Erythroblast (primary cell): ENCODE data around the gene MS4A15.

Experiments used
- DNase-seq, 2 experiments: peaks; one replicate each; lab custom pipeline; 2025; lab: John Stamatoyannopoulos, UW
- GATA1 ChIP-seq: IDR thresholded peaks from 2 replicates; pipeline ENCODE4 v1.6.1; 2011; ENCODE audit warnings: low read depth, mild to moderate bottlenecking, control low read depth, low read length, moderate library complexity
- POLR2A ChIP-seq: IDR thresholded peaks from 2 replicates; pipeline ENCODE4 v1.6.1; 2011; ENCODE audit warnings: mild to moderate bottlenecking, low read length

The MS4A15 gene

DNA sequence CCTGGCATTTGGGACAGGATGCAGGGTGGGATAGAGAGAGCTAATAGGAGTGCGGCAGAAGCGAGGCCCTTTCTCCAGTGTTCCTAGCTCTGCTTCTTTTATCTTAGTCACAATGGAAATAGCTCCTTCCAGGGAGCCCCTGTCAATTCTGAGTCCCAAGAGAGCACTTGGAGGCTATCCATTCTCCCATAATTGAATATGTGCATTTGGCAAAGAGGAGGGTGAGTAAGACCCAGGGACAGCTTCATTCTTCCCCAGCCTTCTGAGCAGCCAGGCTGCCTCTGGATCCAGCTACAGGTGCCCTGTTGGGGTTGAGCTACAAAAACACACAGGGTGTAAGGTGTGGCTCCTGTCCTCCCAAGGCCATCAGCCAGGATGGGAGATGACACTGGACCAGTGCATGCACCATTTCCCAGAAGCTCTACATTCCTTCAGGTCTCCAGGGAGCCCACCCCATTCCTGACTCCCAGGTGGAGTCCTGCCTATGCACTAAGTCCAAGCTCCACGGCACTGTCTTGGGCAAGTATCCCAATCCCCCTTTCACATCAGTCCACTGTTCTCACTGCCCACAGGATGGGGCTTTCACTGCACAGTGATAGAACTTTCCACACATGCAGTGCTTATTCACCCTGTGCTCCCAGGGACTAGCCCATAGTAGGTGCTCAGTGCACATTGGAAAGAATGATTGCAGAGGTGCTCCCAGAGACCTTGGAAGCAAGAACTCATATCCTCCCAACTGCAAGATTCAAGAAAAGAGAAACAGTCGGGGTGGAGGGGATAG, 34.7 kb downstream of the MS4A15 start:
- no peak for TF ChIP-seq POLR2A
- no peak for TF ChIP-seq GATA1
- DNase-seq, result no peak

DNA sequence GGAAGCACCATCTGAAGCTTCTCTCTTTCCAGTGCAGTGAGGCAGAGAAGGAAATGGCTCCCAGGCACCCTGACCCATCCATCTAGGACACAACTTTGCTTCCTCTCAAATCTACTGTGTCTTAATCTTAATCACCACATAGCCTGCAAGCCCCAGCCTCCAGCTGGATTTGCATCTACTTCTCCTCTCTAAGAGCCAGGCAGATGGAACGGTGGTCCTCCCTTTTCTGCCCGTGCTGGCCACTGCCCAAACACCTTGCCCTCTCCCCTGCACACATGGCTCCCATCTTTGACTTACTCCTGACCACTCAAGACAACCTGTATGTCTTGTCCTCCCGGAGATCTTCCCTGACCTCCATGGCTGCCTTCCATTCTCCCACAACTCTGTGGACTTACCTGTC, 35.9 kb downstream of the MS4A15 start:
- DNase-seq, result no peak
- TF ChIP-seq POLR2A (no peak), GATA1 (no peak)

DNA sequence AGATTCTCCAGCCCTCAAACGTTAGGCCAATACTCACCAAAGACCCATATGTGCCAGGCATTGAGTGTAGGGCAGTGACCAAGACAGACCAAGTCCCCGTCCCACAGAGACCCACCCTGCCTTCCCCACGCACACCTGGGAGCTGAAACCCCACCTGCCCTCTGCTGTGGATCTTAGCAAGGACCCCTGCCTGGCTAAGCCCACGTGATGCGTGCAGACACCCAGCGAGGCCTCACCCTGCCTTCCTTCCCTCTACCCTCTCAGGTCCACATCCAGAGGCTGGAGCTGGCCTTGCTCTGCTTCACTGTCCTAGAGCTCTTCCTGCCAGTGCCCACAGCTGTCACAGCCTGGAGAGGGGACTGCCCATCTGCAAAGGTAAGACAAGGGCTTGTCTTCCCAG, 38.6 kb downstream of the MS4A15 start:
- no peak for TF ChIP-seq GATA1
- no peak for TF ChIP-seq POLR2A
- no peak for DNase-seq

DNA sequence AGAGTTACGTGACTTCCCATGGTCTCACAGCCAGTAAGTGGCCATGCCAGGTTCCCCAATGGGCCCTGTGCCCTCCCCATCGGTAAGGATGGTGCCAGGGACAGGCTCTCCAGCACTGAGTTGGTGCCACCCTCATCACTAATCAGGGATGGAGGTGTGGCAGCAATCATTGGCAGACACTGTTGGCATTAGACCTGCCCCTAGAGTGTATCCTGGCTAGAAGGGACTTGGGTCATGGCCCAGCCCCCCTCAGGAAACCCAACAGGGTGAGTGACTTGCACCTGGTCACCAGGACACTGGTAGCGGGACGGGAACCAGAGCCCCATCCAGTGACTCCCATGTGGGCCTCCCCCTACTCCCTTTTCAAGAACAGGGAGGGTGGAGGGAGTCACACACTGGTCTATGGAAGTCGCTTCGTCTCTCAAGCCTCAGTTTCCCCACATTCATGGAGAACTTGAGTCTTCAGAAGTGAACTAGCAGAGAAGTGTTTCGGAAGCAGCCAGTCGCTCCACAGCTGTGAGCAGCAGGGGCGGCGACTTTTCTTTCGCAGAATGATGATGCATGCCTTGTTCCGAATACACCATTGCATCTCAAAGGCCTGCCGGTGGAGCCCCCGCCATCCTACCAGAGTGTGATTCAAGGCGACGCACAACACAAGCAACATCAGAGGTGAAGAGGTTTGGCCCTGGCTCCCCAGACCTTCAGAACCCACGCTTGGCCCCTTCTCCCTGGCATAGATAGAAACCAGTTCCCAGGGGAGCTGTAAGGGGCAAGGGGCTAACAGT, 41.4 kb downstream of the MS4A15 start:
- TF ChIP-seq POLR2A (no peak), GATA1 (no peak)
- no peak for DNase-seq

DNA sequence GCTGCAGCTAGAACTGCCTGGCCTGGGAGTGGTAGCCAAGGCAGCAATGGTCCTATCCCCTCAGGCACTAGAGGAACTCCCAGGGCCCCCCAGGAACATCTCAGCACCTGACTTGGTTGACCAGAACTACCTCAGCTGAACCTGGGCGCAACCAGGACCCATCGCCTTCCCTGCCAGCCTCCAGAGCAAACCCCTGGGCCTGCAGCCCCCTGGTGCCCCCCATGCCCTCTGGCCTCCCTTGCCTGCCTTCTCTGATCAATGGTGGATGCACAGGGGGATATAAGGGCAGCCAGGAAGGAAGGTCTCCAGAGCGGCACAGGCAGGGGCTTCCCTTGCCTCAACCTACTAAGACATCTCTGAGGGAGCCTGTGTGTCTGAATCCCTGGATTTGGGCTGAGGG, 42.0 kb downstream of the MS4A15 start:
- TF ChIP-seq POLR2A (no peak), GATA1 (no peak)
- no peak for DNase-seq

DNA sequence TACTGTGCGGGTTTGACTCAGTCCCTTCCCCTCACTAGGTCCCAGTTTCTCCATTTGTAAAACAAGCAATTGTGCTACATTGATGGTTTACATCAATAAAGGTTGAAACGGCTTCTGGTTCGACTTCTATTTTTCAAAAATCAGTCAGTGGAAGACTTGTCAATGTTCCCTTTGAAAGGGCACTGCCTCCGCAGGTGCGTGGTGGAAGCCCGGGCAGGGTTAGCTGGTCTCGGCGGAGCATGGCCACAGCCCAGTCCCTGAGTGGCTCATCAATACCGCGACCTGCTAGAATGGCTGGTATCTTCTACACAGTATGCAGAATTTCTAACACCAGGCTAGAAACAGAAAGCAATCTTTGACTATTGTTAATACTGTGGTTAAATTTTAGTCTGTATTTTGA, 44.5 kb downstream of the MS4A15 start:
- no peak for DNase-seq

DNA sequence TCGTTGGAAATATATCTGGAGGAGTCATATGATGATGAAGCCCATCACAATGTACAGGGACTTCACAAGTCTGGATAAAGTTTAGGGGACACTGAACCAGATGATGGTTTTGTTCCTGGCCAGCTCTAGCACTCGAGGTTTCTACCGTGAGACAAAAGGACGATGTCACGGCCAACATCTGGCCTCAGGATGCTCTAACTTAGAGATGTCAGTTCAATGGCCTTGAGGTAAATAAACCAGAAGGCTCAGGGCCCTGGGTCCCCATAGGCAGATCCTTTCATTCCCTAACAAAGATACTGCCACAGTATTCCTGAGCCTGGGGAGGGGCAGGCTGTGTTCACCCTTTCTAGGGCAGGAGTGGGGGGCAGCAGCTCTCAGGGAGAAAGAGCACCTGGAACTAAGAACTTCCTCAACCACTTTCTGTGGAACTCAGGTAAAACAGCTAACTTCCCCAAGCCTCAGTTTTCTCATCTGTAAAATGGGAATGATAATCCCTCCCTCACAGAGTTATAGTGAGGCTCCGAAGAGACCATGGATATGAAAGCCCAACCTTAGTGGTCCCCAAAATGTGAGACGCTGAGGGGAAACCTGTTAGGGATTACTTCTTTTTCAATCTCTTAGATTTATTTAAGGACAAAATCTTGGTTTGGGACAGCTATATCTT, 46.7 kb downstream of the MS4A15 start:
- DNase-seq, result no peak
- no peak for TF ChIP-seq GATA1
- TF ChIP-seq POLR2A, result no peak

More for the DNA sequence above, 44.5 kb downstream of the MS4A15 start:
- TF ChIP-seq GATA1 (no peak), POLR2A (no peak)

DNA sequence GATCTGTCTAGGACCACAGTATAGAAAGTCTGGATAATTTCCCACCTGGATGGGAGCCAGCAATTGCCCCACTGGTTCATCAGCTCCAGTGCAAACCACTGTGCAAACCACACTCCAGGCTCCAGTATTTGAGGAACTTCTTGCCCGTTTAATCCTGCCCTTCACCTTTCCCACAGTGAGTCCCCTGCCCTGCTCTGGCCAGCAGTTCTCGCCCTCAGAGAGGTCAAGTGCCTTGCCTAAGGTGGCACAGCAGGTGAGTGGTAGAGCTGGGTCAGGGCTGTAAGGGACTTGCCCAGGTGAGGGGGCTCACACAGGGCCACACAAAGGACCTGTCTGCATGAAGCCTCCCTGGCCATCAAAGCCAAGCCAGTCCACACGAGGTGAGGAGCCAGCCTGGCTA, 52.6 kb downstream of the MS4A15 start:
- DNase-seq, result no peak
- TF ChIP-seq GATA1 (no peak), POLR2A (no peak)

DNA sequence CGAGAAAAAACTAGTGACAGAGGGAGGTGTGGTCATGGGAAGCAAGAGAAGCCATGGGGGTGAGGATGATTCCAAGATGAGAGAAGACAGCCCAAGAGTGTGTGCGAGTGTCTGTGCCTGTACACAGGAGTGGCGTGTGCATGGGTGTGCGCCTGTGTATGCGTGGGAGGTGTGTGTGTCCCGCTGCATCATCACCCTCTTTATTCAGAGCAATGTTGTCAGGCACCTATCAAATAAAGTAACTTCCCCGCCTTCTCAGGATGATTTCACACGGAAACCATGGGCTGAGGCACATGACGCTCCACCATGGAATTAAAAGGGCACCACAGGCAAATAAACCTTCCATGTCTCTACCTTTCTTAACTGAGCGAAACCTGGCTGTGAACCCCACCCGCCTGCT, 53.0 kb downstream of the MS4A15 start:
- TF ChIP-seq GATA1, result no peak
- no peak for TF ChIP-seq POLR2A

DNA sequence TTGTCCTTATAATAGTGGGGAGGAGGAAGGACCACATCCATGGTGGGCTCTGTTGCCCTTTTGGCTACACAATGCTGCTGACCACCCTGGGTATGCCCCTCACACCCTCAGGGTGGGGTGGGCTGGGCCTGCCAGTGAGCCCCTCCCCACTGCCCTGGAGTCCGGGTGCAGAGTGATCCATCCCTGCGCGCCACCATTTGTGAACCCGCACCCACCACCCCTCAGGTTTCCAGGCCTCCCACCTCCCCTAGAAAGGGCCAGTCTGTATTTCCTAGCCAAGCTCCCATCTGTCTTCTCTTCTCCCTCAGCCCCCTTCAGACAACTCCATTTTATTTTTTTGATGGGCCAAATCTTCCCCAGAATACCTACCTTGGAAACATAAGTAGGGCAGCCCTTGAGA, 53.5 kb downstream of the MS4A15 start:
- TF ChIP-seq GATA1 (no peak), POLR2A (no peak)

More for the DNA sequence above, 53.0 kb downstream of the MS4A15 start:
- no peak for DNase-seq

DNA sequence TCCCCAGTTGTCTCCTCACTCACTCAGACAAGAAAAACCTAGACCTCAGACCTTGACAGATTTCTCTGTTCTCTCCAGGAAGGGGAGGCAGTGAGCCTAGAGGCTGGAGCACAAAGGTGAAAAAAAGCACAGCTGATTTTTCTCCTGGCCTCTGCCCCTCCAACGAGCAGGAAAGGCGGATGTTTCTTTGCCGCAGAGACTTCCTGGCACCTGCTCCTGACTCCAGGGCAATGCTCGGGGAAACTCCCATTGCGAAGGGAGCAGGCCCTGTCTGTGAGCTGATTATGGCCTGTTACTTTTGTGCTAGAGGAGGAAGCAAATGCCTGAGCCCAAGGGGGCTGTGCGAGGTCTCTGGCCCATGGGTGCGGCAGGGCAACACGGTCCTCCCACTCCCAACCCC, 53.9 kb downstream of the MS4A15 start:
- TF ChIP-seq GATA1 (no peak), POLR2A (no peak)
- no peak for DNase-seq

More for the DNA sequence above, 53.5 kb downstream of the MS4A15 start:
- DNase-seq, result no peak

DNA sequence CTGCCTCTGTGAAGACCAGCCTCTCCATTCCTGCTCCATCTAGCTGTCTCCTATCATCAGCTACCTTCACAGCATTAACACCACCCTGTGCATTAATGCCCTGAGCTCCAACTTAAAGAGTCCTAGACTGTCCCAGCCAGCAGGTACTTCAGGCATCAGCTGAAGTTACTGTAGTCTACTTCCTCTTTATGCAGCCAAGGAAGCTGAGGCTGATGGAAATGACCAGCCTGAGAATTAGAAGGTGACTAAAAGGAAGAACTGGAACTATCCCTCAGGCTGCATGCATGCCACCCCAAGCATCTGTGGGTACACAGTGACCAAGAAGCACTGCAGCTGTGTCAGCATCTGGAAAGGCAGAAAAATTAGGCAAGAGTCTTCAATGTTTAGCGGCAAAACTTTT, 56.7 kb downstream of the MS4A15 start:
- TF ChIP-seq POLR2A (no peak), GATA1 (no peak)
- no peak for DNase-seq

DNA sequence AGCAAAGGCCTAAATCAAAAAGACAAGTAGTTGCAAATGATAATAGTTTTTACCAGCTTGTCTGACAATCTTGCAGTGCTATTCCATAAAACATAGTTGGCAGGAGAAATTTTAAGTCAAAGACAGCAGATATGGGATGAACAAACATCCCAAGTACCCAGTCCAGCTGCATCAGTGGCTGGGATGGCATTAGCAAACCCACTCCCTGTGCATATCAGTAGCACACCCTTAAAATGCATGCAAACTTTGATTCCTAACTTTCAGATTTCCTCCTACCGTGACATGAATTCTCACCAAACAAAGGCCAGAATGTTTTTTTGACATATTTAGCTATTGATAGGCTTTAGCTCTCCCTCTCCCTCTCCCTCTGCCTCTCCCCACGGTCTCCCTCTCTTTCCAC, 57.4 kb downstream of the MS4A15 start:
- DNase-seq, result no peak

More for the DNA sequence above, 57.4 kb downstream of the MS4A15 start:
- TF ChIP-seq POLR2A (no peak), GATA1 (no peak)
